Stimulated activated CD8-positive, alpha-beta memory T cell treated with anti-CD3 and anti-CD28 coated beads, Interleukin-7, amount 100 ng/mL, for 48 hours (primary cell): Measurements from ENCODE around the gene GLRX5.

Experiments
- DNase-seq, 2 donors: peaks; one replicate each; pipeline ENCODE4 v3.0.0-alpha.2; 2020; ENCODE audit warnings: low read depth in 1 of 2; ENCODE audit errors: extremely low read depth in 1 of 2

The GLRX5 gene

GRCh38 chr14:95534299-95535225 lies at the start of gene GLRX5:
TSS of gene GLRX5 (plus strand) at chr14:95535050. CDS start at chr14:95535090, 40 bp downstream.
- DNase-seq: peak; percentile 92 to 98

GRCh38 chr14:95485222-95485819 lies 49.5 kb upstream of the GLRX5 start:
- DNase-seq: no peak

GRCh38 chr14:95486875-95487668 lies 47.8 kb upstream of the GLRX5 start:
- DNase-seq: no peak

- DNase-seq: no peak
Measured at GRCh38 chr14:95487669-95488084, 47.2 kb upstream of the GLRX5 start.

- no peak for DNase-seq
Measured at GRCh38 chr14:95488376-95489213, 46.3 kb upstream of the GLRX5 start.

GRCh38 chr14:95489214-95490137 lies 45.4 kb upstream of the GLRX5 start:
- no peak for DNase-seq

GRCh38 chr14:95490138-95490509 lies 44.7 kb upstream of the GLRX5 start:
- no peak for DNase-seq

- no peak for DNase-seq
Measured at GRCh38 chr14:95490727-95491451, 44.0 kb upstream of the GLRX5 start.

- no peak for DNase-seq
Measured at GRCh38 chr14:95491936-95492608, 42.8 kb upstream of the GLRX5 start.

- no peak for DNase-seq
Measured at GRCh38 chr14:95493503-95493902, 41.3 kb upstream of the GLRX5 start.

- no peak for DNase-seq
Measured at GRCh38 chr14:95493976-95494375, 40.9 kb upstream of the GLRX5 start.

- no peak for DNase-seq
Measured at GRCh38 chr14:95494456-95494855, 40.4 kb upstream of the GLRX5 start.

- DNase-seq: no peak
Measured at GRCh38 chr14:95495076-95495475, 39.8 kb upstream of the GLRX5 start.

GRCh38 chr14:95495538-95496025 lies 39.3 kb upstream of the GLRX5 start:
- no peak for DNase-seq

- no peak for DNase-seq
Measured at GRCh38 chr14:95496111-95496681, 38.7 kb upstream of the GLRX5 start.

GRCh38 chr14:95496690-95497259 lies 38.1 kb upstream of the GLRX5 start:
- no peak for DNase-seq

- no peak for DNase-seq
Measured at GRCh38 chr14:95497561-95498011, 37.3 kb upstream of the GLRX5 start.
